HL-60 (cell line): ENCODE results near the gene TRMT112.

Source experiments
- GABPA ChIP-seq: IDR thresholded peaks from 2 replicates; pipeline ENCODE4 v1.6.1; 2012; ENCODE audit warnings: low read depth
- POLR2AphosphoS5 ChIP-seq: IDR thresholded peaks from 2 replicates; pipeline ENCODE4 v1.6.1; 2012; ENCODE audit warnings: low read depth
- TF ChIP-seq, protein P1 (sequence below): IDR thresholded peaks from one replicate; pipeline ENCODE4 v1.5.1; 2011; ENCODE audit warnings: low read length, control low read depth, inconsistent platforms; ENCODE audit not compliant: insufficient read depth

GRCh38 chr11:64304316-64305072 is 12.9 kb downstream of the TRMT112 start:
- TF ChIP-seq, protein P1, sequence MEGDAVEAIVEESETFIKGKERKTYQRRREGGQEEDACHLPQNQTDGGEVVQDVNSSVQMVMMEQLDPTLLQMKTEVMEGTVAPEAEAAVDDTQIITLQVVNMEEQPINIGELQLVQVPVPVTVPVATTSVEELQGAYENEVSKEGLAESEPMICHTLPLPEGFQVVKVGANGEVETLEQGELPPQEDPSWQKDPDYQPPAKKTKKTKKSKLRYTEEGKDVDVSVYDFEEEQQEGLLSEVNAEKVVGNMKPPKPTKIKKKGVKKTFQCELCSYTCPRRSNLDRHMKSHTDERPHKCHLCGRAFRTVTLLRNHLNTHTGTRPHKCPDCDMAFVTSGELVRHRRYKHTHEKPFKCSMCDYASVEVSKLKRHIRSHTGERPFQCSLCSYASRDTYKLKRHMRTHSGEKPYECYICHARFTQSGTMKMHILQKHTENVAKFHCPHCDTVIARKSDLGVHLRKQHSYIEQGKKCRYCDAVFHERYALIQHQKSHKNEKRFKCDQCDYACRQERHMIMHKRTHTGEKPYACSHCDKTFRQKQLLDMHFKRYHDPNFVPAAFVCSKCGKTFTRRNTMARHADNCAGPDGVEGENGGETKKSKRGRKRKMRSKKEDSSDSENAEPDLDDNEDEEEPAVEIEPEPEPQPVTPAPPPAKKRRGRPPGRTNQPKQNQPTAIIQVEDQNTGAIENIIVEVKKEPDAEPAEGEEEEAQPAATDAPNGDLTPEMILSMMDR: peak; percentile 87
- TF ChIP-seq POLR2AphosphoS5 (peak; percentile 69), GABPA (0 out of 2 replicates have a peak, but pooled peaks have one; percentile 7)
